HepG2 (cell line): ENCODE results near the gene MTCL1. TPM values are rescaled to one million over a fixed set of nuclear protein-coding genes. Genes with fewer than 3 reads are reported as not detected.

Source experiments
- ATAC-seq: fragments of 200-7000 bp; cut with Tn5 transposase; 3 replicates; pipeline ENCODE4 v1.9.1; 2020; ENCODE audit warnings: mild to moderate bottlenecking, moderate library complexity
- BruUV-seq: library from RNA; stranded (reverse); fragments of 400-500 nt; replicated peaks from 2 replicates; lab custom pipeline; 2021; lab: Mats Ljungman, UMichigan
- CTCF ChIA-PET: fragments of 300-600 bp; formaldehyde crosslinking; extraction: SDS; loops from one replicate; lab custom pipeline; 2021; ENCODE audit warnings: low total read pairs, inconsistent platforms, low intra/inter-chr PET ratio; lab: Yijun Ruan, JAX
- POLR2A ChIA-PET: fragments of 350-600 bp; sonication (Branson Sonifier 250); formaldehyde crosslinking; loops from one replicate; lab custom pipeline; 2020; ENCODE audit warnings: antibody characterized with exemption, inconsistent platforms; lab: Yijun Ruan, JAX
- DNase-seq: peaks from one replicate; pipeline ENCODE4 v3.0.0-alpha.2; 2015; ENCODE audit warnings: low spot score
- FAIRE-seq: peaks from 3 replicates; lab custom pipeline; 2011; peaks lifted over from hg19 to GRCh38; lab: Jason Lieb, UNC
- H2AFZ ChIP-seq: one replicate; pipeline ENCODE4 v1.6.1; 2011; ENCODE audit warnings: low read length, inconsistent platforms
- H3K27ac ChIP-seq: fragments of 300-600 bp; 3 replicates; pipeline ENCODE4 v1.8.0; 2011; ENCODE audit warnings: mixed run types, mild to moderate bottlenecking, mixed read lengths, low read length, inconsistent platforms; ENCODE audit not compliant: insufficient read depth; ENCODE audit errors: extremely low read length
- H3K27me3 ChIP-seq, 2 experiments: fragments of 200-600 bp in 1 of 2; 2 replicates in 1 of 2; 3 replicates in 1 of 2; pipeline versions ENCODE4 v1.6.0 to v1.8.0; 2011; ENCODE audit warnings: low read length in 2 of 2, mild to moderate bottlenecking in 2 of 2, moderate library complexity in 2 of 2, inconsistent platforms in 1 of 2; ENCODE audit not compliant: insufficient read depth in 2 of 2, control insufficient read depth in 1 of 2
- H3K36me3 ChIP-seq, 2 experiments: fragments of 200-600 bp in 1 of 2; replicated peaks in 1 of 2; 2 replicates in 1 of 2; 3 replicates in 1 of 2; pipeline versions ENCODE4 v1.5.1 to v1.8.0; 2011; ENCODE audit warnings: low read length in 2 of 2, inconsistent platforms in 1 of 2; ENCODE audit not compliant: insufficient read depth in 2 of 2, control insufficient read depth in 1 of 2
- H3K4me1 ChIP-seq: 2 replicates; pipeline ENCODE4 v1.5.1; 2012; ENCODE audit warnings: low read length, inconsistent platforms; ENCODE audit not compliant: insufficient read depth
- H3K4me2 ChIP-seq: 2 replicates; pipeline ENCODE4 v1.6.0; 2011; ENCODE audit warnings: low read depth, low read length, inconsistent platforms
- H3K4me3 ChIP-seq, 3 experiments: fragments of 200-600 bp in 1 of 3; sonication (generic), shearing (Covaris generic) in 1 of 3; replicated peaks in 1 of 3; 2 replicates each; pipeline ENCODE4 v1.5.1; 2011 to 2016; ENCODE audit warnings: low read length in 3 of 3, inconsistent platforms in 2 of 3, low read depth in 2 of 3, mild to moderate bottlenecking in 2 of 3, control low read depth in 1 of 3, mixed read lengths in 1 of 3; ENCODE audit not compliant: insufficient read depth in 1 of 3
- H3K79me2 ChIP-seq: one replicate; pipeline ENCODE4 v1.6.1; 2011; ENCODE audit warnings: low read length, inconsistent platforms; ENCODE audit not compliant: insufficient read depth
- H3K9ac ChIP-seq: 2 replicates; pipeline ENCODE4 v1.6.0; 2011; ENCODE audit warnings: mild to moderate bottlenecking, low read depth, low read length, inconsistent platforms; ENCODE audit not compliant: insufficient read depth
- H3K9me3 ChIP-seq: 2 replicates; pipeline ENCODE4 v1.5.1; 2012; ENCODE audit warnings: mild to moderate bottlenecking, low read length
- H4K20me1 ChIP-seq: 2 replicates; pipeline ENCODE4 v1.6.0; 2011; ENCODE audit warnings: inconsistent platforms, mild to moderate bottlenecking, low read length, moderate library complexity; ENCODE audit not compliant: insufficient read depth
- BRCA1 ChIP-seq: sonication (generic); formaldehyde crosslinking; IDR thresholded peaks from 2 replicates; pipeline ENCODE4 v1.4.0; 2020; ENCODE audit warnings: missing genetic modification reagents
- FOXJ3 ChIP-seq: sonication (generic); formaldehyde crosslinking; IDR thresholded peaks from 2 replicates; pipeline ENCODE4 v1.4.0; 2020; ENCODE audit warnings: missing genetic modification reagents, mild to moderate bottlenecking, borderline replicate concordance
- KAT8 ChIP-seq: IDR thresholded peaks from 2 replicates; pipeline ENCODE4 v1.6.1; 2016; ENCODE audit warnings: missing genetic modification reagents, missing compliant biosample characterization
- PAWR ChIP-seq: sonication (generic); formaldehyde crosslinking; IDR thresholded peaks from 2 replicates; pipeline ENCODE4 v1.4.0; 2020; ENCODE audit warnings: missing genetic modification reagents, mild to moderate bottlenecking, borderline replicate concordance
- SAP130 ChIP-seq: IDR thresholded peaks from 2 replicates; pipeline ENCODE4 v1.6.1; 2016; ENCODE audit warnings: low read depth
- SKI ChIP-seq: fragments of 450-650 bp; IDR thresholded peaks from one replicate; pipeline ENCODE4 v1.6.1; 2018; ENCODE audit warnings: mild to moderate bottlenecking; ENCODE audit not compliant: partially characterized antibody
- SP140L ChIP-seq: sonication (generic); formaldehyde crosslinking; IDR thresholded peaks from 2 replicates; pipeline ENCODE4 v1.4.0; 2020; ENCODE audit warnings: missing genetic modification reagents, borderline replicate concordance
- SRSF9 ChIP-seq: fragments of 200-400 bp; formaldehyde crosslinking; IDR thresholded peaks from 2 replicates; pipeline ENCODE4 v1.6.1; 2018; ENCODE audit warnings: borderline replicate concordance, mild to moderate bottlenecking, low read depth, low read length; ENCODE audit not compliant: insufficient read depth, poor library complexity, severe bottlenecking
- TBX2 ChIP-seq: sonication (generic); formaldehyde crosslinking; IDR thresholded peaks from 2 replicates; pipeline ENCODE4 v1.5.0; 2020; ENCODE audit warnings: missing genetic modification reagents, mild to moderate bottlenecking, borderline replicate concordance
- TEAD2 ChIP-seq: sonication (generic); formaldehyde crosslinking; IDR thresholded peaks from 2 replicates; pipeline ENCODE4 v1.9.0; 2021; ENCODE audit warnings: missing genetic modification reagents
- ZNF143 ChIP-seq: sonication (generic); formaldehyde crosslinking; IDR thresholded peaks from 2 replicates; pipeline ENCODE4 v1.4.0; 2020; ENCODE audit warnings: missing genetic modification reagents
- ZNF260 ChIP-seq: sonication (generic); formaldehyde crosslinking; IDR thresholded peaks from 2 replicates; pipeline ENCODE4 v1.4.0; 2020; ENCODE audit warnings: missing genetic modification reagents, low read depth, mild to moderate bottlenecking, borderline replicate concordance
- ZNF3 ChIP-seq: IDR thresholded peaks from 2 replicates; pipeline ENCODE4 v1.7.0; 2017; ENCODE audit warnings: inconsistent platforms
- ZNF768 ChIP-seq: sonication (generic); formaldehyde crosslinking; IDR thresholded peaks from 2 replicates; pipeline ENCODE4 v1.4.0; 2020; ENCODE audit warnings: missing genetic modification reagents
- ZSCAN30 ChIP-seq: sonication (generic); formaldehyde crosslinking; IDR thresholded peaks from 2 replicates; pipeline ENCODE4 v1.5.0; 2020; ENCODE audit warnings: mild to moderate bottlenecking, missing genetic modification reagents
- WGBS: methylation state at CpG from one replicate; pipeline ENCODE4 v1.1.6; 2017; ENCODE audit warnings: low lambda C conversion rate; 5-methylcytosine and 5-hydroxymethylcytosine counted together
- in situ Hi-C: cut with HindIII; loops from 2 replicates; pipeline ENCODE4 v1.10.0; 2017; ENCODE audit warnings: low pct_unique_long_range_greater_than_20kb; ENCODE audit not compliant: extremely low pct_ligation_motif_present
- intact Hi-C: fragments of 100-400 bp; cut with micrococcal nuclease; formaldehyde crosslinking; loops from one replicate; pipeline ENCODE4 v1.10.0; 2022; ENCODE audit not compliant: unreplicated experiment
- polyA plus RNA-seq, 8 experiments: library from polyadenylated mRNA; depleted of rRNA in 3 of 8; stranded (reverse) in 7 of 8; unstranded in 1 of 8; fragments of >200 nt; fragmentation: Illumina TruSeq in 4 of 8; extraction: Trizol in 4 of 8; gene quantifications; 2 replicates each; pipeline versions ENCODE4 v1.2.1 to v1.2.3, GENCODE V29; 2011 to 2016; ENCODE audit warnings: low read depth in 4 of 8, missing spikeins in 1 of 8, mixed read lengths in 1 of 8; ENCODE audit not compliant: insufficient read depth in 1 of 8
- total RNA-seq, 5 experiments: library from RNA; depleted of rRNA; stranded (reverse); fragments of >200 nt; fragmentation: Illumina TruSeq; extraction: Trizol; gene quantifications; 2 replicates each; pipeline ENCODE4 v1.2.3, GENCODE V29; 2016; ENCODE audit warnings: low read depth in 1 of 5
- TF ChIP-seq, protein P1 (sequence below): sonication (generic); formaldehyde crosslinking; IDR thresholded peaks from 2 replicates; pipeline ENCODE4 v1.4.0; 2020; ENCODE audit warnings: missing genetic modification reagents
- TF ChIP-seq, protein P2 (sequence below): sonication (generic); formaldehyde crosslinking; IDR thresholded peaks from 2 replicates; pipeline ENCODE4 v1.8.0; 2022; ENCODE audit warnings: mild to moderate bottlenecking, missing genetic modification reagents, borderline replicate concordance
- TF ChIP-seq, protein P3 (sequence below): sonication (generic); formaldehyde crosslinking; conservative IDR thresholded peaks from 2 replicates; pipeline ENCODE4 v1.8.0; 2022; ENCODE audit warnings: mild to moderate bottlenecking, moderate library complexity, missing genetic modification reagents

Gene MTCL1
- total and polyA plus RNA-seq, 2 of the 13 experiments (the other 11 are each of a cell fraction or from before 2014, with no cell fraction given): 3.1 to 3.2 TPM

DNA sequence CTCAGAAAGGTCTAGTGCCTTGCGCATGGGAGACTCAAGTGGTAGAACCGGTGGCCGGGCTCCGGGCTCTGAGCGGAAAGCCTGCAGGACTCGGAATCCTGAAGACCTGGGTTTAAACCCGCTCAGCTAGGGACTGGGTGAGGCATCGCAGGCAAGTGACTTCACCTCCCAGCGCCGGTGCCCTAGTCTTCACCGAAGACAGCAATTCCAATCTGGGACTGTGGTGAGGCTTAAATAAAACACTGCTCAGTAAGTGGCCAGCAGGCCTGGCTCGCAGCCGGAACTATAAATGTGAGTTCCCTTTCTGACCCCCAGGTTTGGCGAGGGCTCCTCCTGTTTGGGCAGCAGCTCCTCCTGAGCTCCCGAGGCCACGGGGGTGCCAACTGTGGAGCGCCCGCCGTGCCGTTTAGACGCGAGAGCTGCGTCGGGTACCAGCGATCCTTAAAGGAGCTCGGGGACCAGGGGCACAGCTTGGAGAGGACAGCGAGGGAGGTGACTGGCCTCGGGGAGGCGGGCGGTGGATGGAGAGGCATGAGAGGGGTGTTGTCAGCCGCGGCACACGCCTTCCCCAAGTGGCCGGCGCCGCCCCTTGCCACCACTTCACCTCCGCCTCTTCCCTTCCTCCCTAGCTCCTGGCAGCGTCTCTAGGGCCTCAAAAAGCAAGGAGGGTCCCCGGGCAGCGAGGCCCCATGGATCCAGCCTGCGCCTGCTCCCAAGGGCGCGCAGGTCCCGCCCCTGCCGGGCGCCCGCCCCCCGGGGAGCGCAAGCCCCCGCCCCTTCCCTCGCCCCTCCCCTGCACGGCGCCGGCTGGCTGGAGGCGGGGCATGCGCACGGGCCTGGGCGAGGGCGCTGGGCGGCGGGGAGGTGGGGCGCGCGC, 757 bp upstream of the MTCL1 start:
- WGBS: 3% methylated on average over 7 of the region's 64 CpGs
- no peak for FAIRE-seq
- no TSS peak for BruUV-seq
- no peak for TF ChIP-seq ZNF260 (CRISPR knock-in tag)
- peak; percentile 45; the same call in 1 of the 2 replicates for TF ChIP-seq TBX2
- TF ChIP-seq BRCA1 (CRISPR knock-in tag): no peak
- no peak for TF ChIP-seq FOXJ3 (CRISPR knock-in tag)
- TF ChIP-seq, protein P1, sequence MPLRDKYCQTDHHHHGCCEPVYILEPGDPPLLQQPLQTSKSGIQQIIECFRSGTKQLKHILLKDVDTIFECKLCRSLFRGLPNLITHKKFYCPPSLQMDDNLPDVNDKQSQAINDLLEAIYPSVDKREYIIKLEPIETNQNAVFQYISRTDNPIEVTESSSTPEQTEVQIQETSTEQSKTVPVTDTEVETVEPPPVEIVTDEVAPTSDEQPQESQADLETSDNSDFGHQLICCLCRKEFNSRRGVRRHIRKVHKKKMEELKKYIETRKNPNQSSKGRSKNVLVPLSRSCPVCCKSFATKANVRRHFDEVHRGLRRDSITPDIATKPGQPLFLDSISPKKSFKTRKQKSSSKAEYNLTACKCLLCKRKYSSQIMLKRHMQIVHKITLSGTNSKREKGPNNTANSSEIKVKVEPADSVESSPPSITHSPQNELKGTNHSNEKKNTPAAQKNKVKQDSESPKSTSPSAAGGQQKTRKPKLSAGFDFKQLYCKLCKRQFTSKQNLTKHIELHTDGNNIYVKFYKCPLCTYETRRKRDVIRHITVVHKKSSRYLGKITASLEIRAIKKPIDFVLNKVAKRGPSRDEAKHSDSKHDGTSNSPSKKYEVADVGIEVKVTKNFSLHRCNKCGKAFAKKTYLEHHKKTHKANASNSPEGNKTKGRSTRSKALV (CRISPR knock-in tag): peak; percentile 41; the same call in 1 of the 2 replicates
- TF ChIP-seq KAT8: 0 out of 2 replicates have a peak, but pooled peaks have one; percentile 14
- TF ChIP-seq PAWR (CRISPR knock-in tag): no peak
- no peak for TF ChIP-seq TEAD2
- TF ChIP-seq ZNF768 (CRISPR knock-in tag): peak; percentile 42; the same call in 1 of the 2 replicates
- TF ChIP-seq ZSCAN30: no peak
- TF ChIP-seq, protein P2, sequence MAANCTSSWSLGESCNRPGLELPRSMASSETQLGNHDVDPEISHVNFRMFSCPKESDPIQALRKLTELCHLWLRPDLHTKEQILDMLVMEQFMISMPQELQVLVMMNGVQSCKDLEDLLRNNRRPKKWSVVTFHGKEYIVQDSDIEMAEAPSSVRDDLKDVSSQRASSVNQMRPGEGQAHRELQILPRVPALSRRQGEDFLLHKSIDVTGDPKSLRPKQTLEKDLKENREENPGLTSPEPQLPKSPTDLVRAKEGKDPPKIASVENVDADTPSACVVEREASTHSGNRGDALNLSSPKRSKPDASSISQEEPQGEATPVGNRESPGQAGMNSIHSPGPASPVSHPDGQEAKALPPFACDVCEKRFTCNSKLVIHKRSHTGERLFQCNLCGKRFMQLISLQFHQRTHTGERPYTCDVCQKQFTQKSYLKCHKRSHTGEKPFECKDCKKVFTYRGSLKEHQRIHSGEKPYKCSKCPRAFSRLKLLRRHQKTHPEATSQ (CRISPR knock-in tag): no peak
- no peak for TF ChIP-seq ZNF3 (CRISPR knock-in tag)
- TF ChIP-seq SP140L: no peak
- TF ChIP-seq, protein P3, sequence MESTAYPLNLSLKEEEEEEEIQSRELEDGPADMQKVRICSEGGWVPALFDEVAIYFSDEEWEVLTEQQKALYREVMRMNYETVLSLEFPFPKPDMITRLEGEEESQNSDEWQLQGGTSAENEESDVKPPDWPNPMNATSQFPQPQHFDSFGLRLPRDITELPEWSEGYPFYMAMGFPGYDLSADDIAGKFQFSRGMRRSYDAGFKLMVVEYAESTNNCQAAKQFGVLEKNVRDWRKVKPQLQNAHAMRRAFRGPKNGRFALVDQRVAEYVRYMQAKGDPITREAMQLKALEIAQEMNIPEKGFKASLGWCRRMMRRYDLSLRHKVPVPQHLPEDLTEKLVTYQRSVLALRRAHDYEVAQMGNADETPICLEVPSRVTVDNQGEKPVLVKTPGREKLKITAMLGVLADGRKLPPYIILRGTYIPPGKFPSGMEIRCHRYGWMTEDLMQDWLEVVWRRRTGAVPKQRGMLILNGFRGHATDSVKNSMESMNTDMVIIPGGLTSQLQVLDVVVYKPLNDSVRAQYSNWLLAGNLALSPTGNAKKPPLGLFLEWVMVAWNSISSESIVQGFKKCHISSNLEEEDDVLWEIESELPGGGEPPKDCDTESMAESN (CRISPR knock-in tag): no peak
- TF ChIP-seq SAP130 (CRISPR knock-in tag): no peak; the same call in none of the 2 replicates
- no peak for TF ChIP-seq ZNF143 (CRISPR knock-in tag)
- no peak for TF ChIP-seq SKI
- TF ChIP-seq SRSF9: no peak

More for the DNA sequence above, 757 bp upstream of the MTCL1 start:
- H3K36me3 ChIP-seq: no peaks in the 10 kb centered on the region
- H3K4me2 ChIP-seq: peak overlapping the region; percentile 98
- H3K4me3 ChIP-seq: peak overlapping the region; percentile 62 to 77 (median 75)
- no peaks in the 10 kb centered on the region for H3K9me3 ChIP-seq
- POLR2A ChIA-PET: interaction anchor here (1.2 kb wide), 1 partner anchor 253 kb away, joined by 3 read pairs; no protein-coding TSS in a partner anchor
- H3K9ac ChIP-seq: peak overlapping the region; percentile 54
- H4K20me1 ChIP-seq: no peaks in the 10 kb centered on the region
- ATAC-seq (peak; percentile 84), DNase-seq (peak; percentile 60)
- peaks cover 54% of the 10 kb centered on the region for H3K4me1 ChIP-seq
- CTCF ChIA-PET: no interaction called here
- H3K27me3 ChIP-seq: peaks cover 0 to 38% of the 10 kb centered on the region in 2 experiments; a peak in 2 of 5 replicates
- intact Hi-C loops (loop anchor here (10.0 kb wide), 1 partner anchor 90 kb away; no protein-coding TSS in a partner anchor), in situ Hi-C loops (loop anchor here (5.0 kb wide), 1 partner anchor 88 kb away; no protein-coding TSS in a partner anchor)
- H2AFZ ChIP-seq: no peak overlapping the region
- peaks cover 2% of the 10 kb centered on the region for H3K79me2 ChIP-seq
- no peak overlapping the region for H3K27ac ChIP-seq
